GM10248 (cell line): ENCODE measurements around the gene PMM2.

Experiments used
- CTCF ChIA-PET: fragments of 300-600 bp; sonication (Branson Sonifier 250); formaldehyde crosslinking; extraction: SDS; loops from one replicate; lab custom pipeline; 2021; ENCODE audit warnings: antibody characterized with exemption; lab: Yijun Ruan, JAX
- POLR2A ChIA-PET: fragments of 350-650 bp; sonication (Branson Sonifier 250); formaldehyde crosslinking; extraction: SDS; loops from one replicate; lab custom pipeline; 2020; ENCODE audit warnings: antibody characterized with exemption; lab: Yijun Ruan, JAX
- DNase-seq: peaks from one replicate; pipeline ENCODE4 v3.0.0; 2012; ENCODE audit errors: extremely low spot score
- CTCF ChIP-seq: IDR thresholded peaks from 2 replicates; pipeline ENCODE4 v1.5.1; 2012; ENCODE audit warnings: mild to moderate bottlenecking, low read depth; ENCODE audit errors: extremely low read depth, missing control alignments, control extremely low read depth

The PMM2 gene

GRCh38 chr16:8893976-8894690, 96.5 kb downstream of the PMM2 start:
- POLR2A ChIA-PET: no interaction called here
- CTCF ChIA-PET: interaction anchor here (0.9 to 5.2 kb wide), 9 partner anchors 10 to 245 kb away, joined by 3 to 30 read pairs (median 4); no protein-coding TSS in a partner anchor
- no peak for DNase-seq
- TF ChIP-seq CTCF: no peak

GRCh38 chr16:8894736-8895334, 97.2 kb downstream of the PMM2 start:
- no peak for TF ChIP-seq CTCF
- no peak for DNase-seq
- ChIA-PET POLR2A (no interaction called here), CTCF (interaction anchor here (1.0 to 5.2 kb wide), 7 partner anchors 9 to 114 kb away, joined by 3 to 30 read pairs (median 4); no protein-coding TSS in a partner anchor)

GRCh38 chr16:8898660-8899318, 101.2 kb downstream of the PMM2 start:
- ChIA-PET POLR2A (no interaction called here), CTCF (interaction anchor here (1.0 to 3.3 kb wide), 6 partner anchors 12 to 236 kb away, joined by 3 to 17 read pairs (median 6); no protein-coding TSS in a partner anchor)
- no peak for TF ChIP-seq CTCF
- DNase-seq: no peak
